Liver (tissue), 3 donors: ENCODE measurements around the gene EPB41L3.

Experiments
- HNF4A ChIP-seq, 2 donors: conservative IDR thresholded peaks; 2 replicates each; pipeline ENCODE4 v1.6.1; 2016; ENCODE audit warnings: antibody characterized with exemption in 2 of 2, mild to moderate bottlenecking in 2 of 2
- RAD21 ChIP-seq, 2 donors: IDR thresholded peaks; 2 replicates each; pipeline ENCODE4 v1.6.1; 2016; ENCODE audit warnings: antibody characterized with exemption in 2 of 2, mild to moderate bottlenecking in 2 of 2
- YY1 ChIP-seq: IDR thresholded peaks from 2 replicates; pipeline ENCODE4 v1.6.1; 2016; ENCODE audit warnings: antibody characterized with exemption, mild to moderate bottlenecking
- TF ChIP-seq, protein P1 (sequence below): fragments of 150-350 bp; IDR thresholded peaks from 2 replicates; pipeline ENCODE4 v1.5.1; 2017; ENCODE audit warnings: improper control_type of control experiment, low read depth, low read length; ENCODE audit not compliant: missing input control
- donor health status: healthy.
- donor health status: healthy.

DNA sequence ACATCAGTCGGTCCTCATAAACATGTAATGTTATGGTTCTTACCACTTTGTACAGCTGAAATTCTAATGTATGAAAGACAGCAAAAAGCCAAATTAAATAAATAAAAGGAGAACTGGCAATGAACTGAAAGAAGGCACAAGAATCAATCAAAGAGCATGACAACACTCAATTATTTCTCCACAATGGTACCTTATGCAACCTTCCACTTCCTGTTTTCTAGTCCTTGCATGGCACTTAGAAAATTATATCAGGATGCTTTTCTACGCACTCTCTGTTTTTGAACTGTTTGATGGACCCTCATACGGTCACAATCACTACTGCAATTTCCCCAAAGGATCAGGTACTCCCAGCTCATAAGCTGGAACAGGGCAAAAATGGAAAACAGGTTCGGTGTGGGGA is 81.6 kb downstream of the EPB41L3 start:
- TF ChIP-seq, protein P1, sequence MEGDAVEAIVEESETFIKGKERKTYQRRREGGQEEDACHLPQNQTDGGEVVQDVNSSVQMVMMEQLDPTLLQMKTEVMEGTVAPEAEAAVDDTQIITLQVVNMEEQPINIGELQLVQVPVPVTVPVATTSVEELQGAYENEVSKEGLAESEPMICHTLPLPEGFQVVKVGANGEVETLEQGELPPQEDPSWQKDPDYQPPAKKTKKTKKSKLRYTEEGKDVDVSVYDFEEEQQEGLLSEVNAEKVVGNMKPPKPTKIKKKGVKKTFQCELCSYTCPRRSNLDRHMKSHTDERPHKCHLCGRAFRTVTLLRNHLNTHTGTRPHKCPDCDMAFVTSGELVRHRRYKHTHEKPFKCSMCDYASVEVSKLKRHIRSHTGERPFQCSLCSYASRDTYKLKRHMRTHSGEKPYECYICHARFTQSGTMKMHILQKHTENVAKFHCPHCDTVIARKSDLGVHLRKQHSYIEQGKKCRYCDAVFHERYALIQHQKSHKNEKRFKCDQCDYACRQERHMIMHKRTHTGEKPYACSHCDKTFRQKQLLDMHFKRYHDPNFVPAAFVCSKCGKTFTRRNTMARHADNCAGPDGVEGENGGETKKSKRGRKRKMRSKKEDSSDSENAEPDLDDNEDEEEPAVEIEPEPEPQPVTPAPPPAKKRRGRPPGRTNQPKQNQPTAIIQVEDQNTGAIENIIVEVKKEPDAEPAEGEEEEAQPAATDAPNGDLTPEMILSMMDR, result no peak
- no peak for TF ChIP-seq HNF4A (conservative IDR thresholded peaks at IDR 0.05)
- no peak for TF ChIP-seq YY1
- TF ChIP-seq RAD21 (IDR thresholded peaks at IDR 0.05), result no peak
